T-helper 17 cell (primary cell): ENCODE results near the gene BEND5. TPM values are rescaled to one million over a fixed set of nuclear protein-coding genes. Genes with fewer than 3 reads are reported as not detected.
A peak's percentile ranks its signal among the peaks of the same experiment; 100 is the strongest.

ENCODE experiments used
- ATAC-seq: fragments of 150-1000 bp; cut with Tn5 transposase; 2 replicates; pipeline ENCODE4 v1.10.0; 2021; ENCODE audit warnings: mild to moderate bottlenecking, moderate library complexity
- DNase-seq, 3 donors: peaks; one replicate each; pipeline versions ENCODE4 v3.0.0 to v3.0.0-alpha.2; 2020 to 2021
- H3K9me3 ChIP-seq: one replicate; pipeline ENCODE4 v1.7.0; 2013; ENCODE audit warnings: low read length, mild to moderate bottlenecking; ENCODE audit not compliant: control insufficient read depth, poor library complexity, severe bottlenecking
- H3K27ac Mint-ChIP-seq: one replicate; pipeline ENCODE4 v1.8.0; 2022; ENCODE audit warnings: mild to moderate bottlenecking, moderate library complexity, mixed read lengths
- H3K27me3 Mint-ChIP-seq: one replicate; pipeline ENCODE4 v1.8.0; 2022; ENCODE audit warnings: mixed read lengths
- H3K36me3 Mint-ChIP-seq: one replicate; pipeline ENCODE4 v1.8.0; 2022; ENCODE audit warnings: low read depth, mixed read lengths
- H3K4me1 Mint-ChIP-seq: one replicate; pipeline ENCODE4 v1.8.0; 2022; ENCODE audit warnings: mild to moderate bottlenecking, mixed read lengths
- H3K4me3 Mint-ChIP-seq: one replicate; pipeline ENCODE4 v1.8.0; 2022; ENCODE audit warnings: mild to moderate bottlenecking, moderate library complexity, mixed read lengths
- total RNA-seq, 4 donors: library from RNA in 2 of 4; stranded (reverse) in 2 of 4; gene quantifications; one replicate each; pipeline ENCODE4 v1.2.3 and lab custom pipeline; 2022 to 2026

BEND5 gene
- total RNA-seq, 2 donors from 2014 or later: 0.70 to 0.92 TPM

GRCh38 chr1:48726557-48727215, 50.0 kb downstream of the BEND5 start:
- no peak overlapping the region for H3K4me3 Mint-ChIP-seq
- peaks cover 23% of the 10 kb centered on the region for H3K27me3 Mint-ChIP-seq
- H3K4me1 Mint-ChIP-seq: no peaks in the 10 kb centered on the region

GRCh38 chr1:48726139-48726538, 50.6 kb downstream of the BEND5 start:
- H3K36me3 Mint-ChIP-seq: no peaks in the 10 kb centered on the region
- no peaks in the 10 kb centered on the region for H3K9me3 ChIP-seq
- no peak overlapping the region for H3K4me3 Mint-ChIP-seq
- peaks cover 26% of the 10 kb centered on the region for H3K27me3 Mint-ChIP-seq
- no peaks in the 10 kb centered on the region for H3K4me1 Mint-ChIP-seq
- H3K27ac Mint-ChIP-seq: no peak overlapping the region
- ATAC-seq (no peak), DNase-seq (no peak)

More at GRCh38 chr1:48726557-48727215, 50.0 kb downstream of the BEND5 start:
- ATAC-seq (no peak), DNase-seq (no peak)
- H3K9me3 ChIP-seq: no peaks in the 10 kb centered on the region
- H3K27ac Mint-ChIP-seq: no peak overlapping the region
- H3K36me3 Mint-ChIP-seq: no peaks in the 10 kb centered on the region

GRCh38 chr1:48725341-48726046, 51.2 kb downstream of the BEND5 start:
- no peaks in the 10 kb centered on the region for H3K9me3 ChIP-seq
- Mint-ChIP-seq H3K4me1 (no peaks in the 10 kb centered on the region), H3K27ac (no peak overlapping the region), H3K4me3 (no peak overlapping the region), H3K36me3 (no peaks in the 10 kb centered on the region), H3K27me3 (peaks cover 26% of the 10 kb centered on the region)
- no peak for ATAC-seq
- no peak for DNase-seq

GRCh38 chr1:48720929-48721328, 55.8 kb downstream of the BEND5 start:
- Mint-ChIP-seq H3K27ac (no peak overlapping the region), H3K4me1 (no peaks in the 10 kb centered on the region), H3K27me3 (peaks cover 31% of the 10 kb centered on the region), H3K36me3 (no peaks in the 10 kb centered on the region), H3K4me3 (no peak overlapping the region)
- DNase-seq (no peak), ATAC-seq (no peak)
- no peaks in the 10 kb centered on the region for H3K9me3 ChIP-seq

- Mint-ChIP-seq H3K27me3 (peaks cover 24% of the 10 kb centered on the region), H3K36me3 (no peaks in the 10 kb centered on the region), H3K4me3 (no peak overlapping the region)
These were observed 58.0 kb downstream of the BEND5 start for GRCh38 chr1:48718705-48719104.

GRCh38 chr1:48718116-48718630, 58.5 kb downstream of the BEND5 start:
- ATAC-seq (no peak), DNase-seq (no peak)
- Mint-ChIP-seq H3K4me1 (no peaks in the 10 kb centered on the region), H3K4me3 (no peak overlapping the region), H3K36me3 (no peaks in the 10 kb centered on the region), H3K27me3 (peaks cover 18% of the 10 kb centered on the region), H3K27ac (no peak overlapping the region)
- H3K9me3 ChIP-seq: no peaks in the 10 kb centered on the region

More at GRCh38 chr1:48718705-48719104, 58.0 kb downstream of the BEND5 start:
- H3K4me1 Mint-ChIP-seq: no peaks in the 10 kb centered on the region
- H3K27ac Mint-ChIP-seq: no peak overlapping the region
- DNase-seq (no peak), ATAC-seq (no peak)
- H3K9me3 ChIP-seq: no peaks in the 10 kb centered on the region

- Mint-ChIP-seq H3K36me3 (no peaks in the 10 kb centered on the region), H3K4me1 (no peaks in the 10 kb centered on the region), H3K4me3 (no peak overlapping the region), H3K27ac (no peak overlapping the region), H3K27me3 (peaks cover 14% of the 10 kb centered on the region)
- no peak for DNase-seq
- no peaks in the 10 kb centered on the region for H3K9me3 ChIP-seq
- ATAC-seq: no peak
These were observed 59.6 kb downstream of the BEND5 start for GRCh38 chr1:48717082-48717481.

GRCh38 chr1:48715921-48716320, 60.8 kb downstream of the BEND5 start:
- H3K27me3 Mint-ChIP-seq: peaks cover 10% of the 10 kb centered on the region
- no peaks in the 10 kb centered on the region for H3K9me3 ChIP-seq
- no peak overlapping the region for H3K4me3 Mint-ChIP-seq
- H3K27ac Mint-ChIP-seq: no peak overlapping the region
- no peaks in the 10 kb centered on the region for H3K36me3 Mint-ChIP-seq
- DNase-seq: no peak
- no peak for ATAC-seq
- H3K4me1 Mint-ChIP-seq: no peaks in the 10 kb centered on the region

GRCh38 chr1:48710915-48711314, 65.8 kb downstream of the BEND5 start:
- no peaks in the 10 kb centered on the region for H3K4me1 Mint-ChIP-seq
- H3K36me3 Mint-ChIP-seq: no peaks in the 10 kb centered on the region
- H3K4me3 Mint-ChIP-seq: no peak overlapping the region
- no peak overlapping the region for H3K27ac Mint-ChIP-seq
- ATAC-seq (no peak), DNase-seq (no peak)
- no peaks in the 10 kb centered on the region for H3K9me3 ChIP-seq
- H3K27me3 Mint-ChIP-seq: peaks cover 13% of the 10 kb centered on the region

GRCh38 chr1:48710318-48710717, 66.4 kb downstream of the BEND5 start:
- ATAC-seq (no peak), DNase-seq (no peak)
- no peaks in the 10 kb centered on the region for H3K4me1 Mint-ChIP-seq
- no peak overlapping the region for H3K27ac Mint-ChIP-seq
- no peaks in the 10 kb centered on the region for H3K36me3 Mint-ChIP-seq
- no peaks in the 10 kb centered on the region for H3K9me3 ChIP-seq
- H3K4me3 Mint-ChIP-seq: no peak overlapping the region
- peaks cover 13% of the 10 kb centered on the region for H3K27me3 Mint-ChIP-seq

- Mint-ChIP-seq H3K4me3 (no peak overlapping the region), H3K4me1 (no peaks in the 10 kb centered on the region), H3K27me3 (peaks cover 39% of the 10 kb centered on the region), H3K27ac (no peak overlapping the region), H3K36me3 (no peaks in the 10 kb centered on the region)
- no peak for ATAC-seq
- no peak for DNase-seq
- no peaks in the 10 kb centered on the region for H3K9me3 ChIP-seq
These were observed 72.0 kb downstream of the BEND5 start for GRCh38 chr1:48704736-48705135.

GRCh38 chr1:48701445-48701844, 75.2 kb downstream of the BEND5 start:
- ATAC-seq: no peak
- Mint-ChIP-seq H3K4me1 (peaks cover 4% of the 10 kb centered on the region), H3K36me3 (no peaks in the 10 kb centered on the region), H3K27ac (no peak overlapping the region), H3K4me3 (no peak overlapping the region), H3K27me3 (peaks cover 38% of the 10 kb centered on the region)
- DNase-seq: no peak
- H3K9me3 ChIP-seq: no peaks in the 10 kb centered on the region

- Mint-ChIP-seq H3K27ac (no peak overlapping the region), H3K4me1 (peaks cover 4% of the 10 kb centered on the region), H3K4me3 (no peak overlapping the region), H3K36me3 (peaks cover 2% of the 10 kb centered on the region), H3K27me3 (peaks cover 44% of the 10 kb centered on the region)
- H3K9me3 ChIP-seq: no peaks in the 10 kb centered on the region
- DNase-seq: peak; percentile 13 to 25 (median 20)
- ATAC-seq: no peak
These were observed 79.5 kb downstream of the BEND5 start for GRCh38 chr1:48697066-48697707.
